Dermis blood vessel endothelial cell (primary cell): ENCODE results near the gene GATM. TPM values are rescaled to one million over a fixed set of nuclear protein-coding genes. Genes with fewer than 3 reads are reported as not detected.

Experiments
- DNase-seq: peaks from one replicate; pipeline ENCODE4 v3.0.0; 2010
- total RNA-seq: library from RNA; depleted of rRNA; stranded (reverse); fragments of >200 nt; gene quantifications from 2 replicates; pipeline ENCODE4 v1.2.3, GENCODE V29; 2014

The GATM gene
- total RNA-seq: 0.23 and 0.34 TPM in 2 replicates

GRCh38 chr15:45378149-45378912 lies at the start of gene GATM:
Gene GATM, minus strand, starts transcription at chr15:45378544. Its CDS starts 91 bp downstream, at chr15:45378453.
- peak; percentile 76 for DNase-seq

- DNase-seq: no peak
These were observed 48.7 kb upstream of the GATM start for GRCh38 chr15:45427085-45427484.

- DNase-seq: peak; percentile 54
These were observed 46.8 kb upstream of the GATM start for GRCh38 chr15:45425135-45425534.

GRCh38 chr15:45424429-45424828 lies 46.1 kb upstream of the GATM start:
- DNase-seq: no peak

- no peak for DNase-seq
These were observed 39.1 kb upstream of the GATM start for GRCh38 chr15:45417303-45417950.

- no peak for DNase-seq
These were observed 36.0 kb upstream of the GATM start for GRCh38 chr15:45414215-45414885.

- DNase-seq: no peak
These were observed 31.3 kb upstream of the GATM start for GRCh38 chr15:45409596-45409995.

GRCh38 chr15:45407786-45408185 lies 29.4 kb upstream of the GATM start:
- DNase-seq: no peak

- peak; percentile 56 for DNase-seq
These were observed 24.9 kb upstream of the GATM start for GRCh38 chr15:45402955-45403877.

- peak; percentile 99 for DNase-seq
These were observed 24.0 kb upstream of the GATM start for GRCh38 chr15:45402162-45402954.

GRCh38 chr15:45401665-45402161 lies 23.4 kb upstream of the GATM start:
- peak; percentile 39 for DNase-seq

GRCh38 chr15:45399381-45400212 lies 21.3 kb upstream of the GATM start:
- DNase-seq: peak; percentile 75

GRCh38 chr15:45397116-45397665 lies 18.8 kb upstream of the GATM start:
- no peak for DNase-seq

- DNase-seq: no peak
These were observed 17.6 kb upstream of the GATM start for GRCh38 chr15:45395943-45396342.

GRCh38 chr15:45394681-45395080 lies 16.3 kb upstream of the GATM start:
- no peak for DNase-seq

- DNase-seq: no peak
These were observed 15.5 kb upstream of the GATM start for GRCh38 chr15:45393851-45394250.

GRCh38 chr15:45392584-45392855 lies 14.2 kb upstream of the GATM start:
- DNase-seq: no peak

- DNase-seq: no peak
These were observed 13.6 kb upstream of the GATM start for GRCh38 chr15:45391746-45392583.

GRCh38 chr15:45389351-45389750 lies 11.0 kb upstream of the GATM start:
- DNase-seq: no peak
